ENCODE measurements around the gene DPY19L1.
"Not testable (repeated sequence)": the region's sequence is repeated elsewhere in the genome, so short reads cannot be mapped to it uniquely, and the experiment has no call there.

DPY19L1 gene

DNA sequence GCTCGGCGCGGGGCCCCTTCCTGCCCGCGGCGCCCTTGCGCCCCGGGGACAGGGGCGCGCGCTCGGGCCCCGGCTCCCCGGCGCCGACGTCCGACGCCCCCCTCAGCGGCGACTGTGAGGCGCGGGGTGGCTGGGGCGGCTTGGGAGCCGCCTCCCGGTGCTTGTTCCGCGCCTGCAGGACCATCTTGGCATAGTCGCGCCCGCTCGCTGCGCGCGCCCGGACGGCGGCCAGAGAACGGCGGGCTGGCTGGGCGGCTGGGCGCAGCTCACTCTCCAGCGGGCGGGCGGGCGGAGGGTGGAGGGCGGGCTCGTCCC is at the start of gene DPY19L1:
Gene DPY19L1, minus strand, starts transcription at position 275 of the 315 bp plus-strand sequence. Its CDS starts 91 bp downstream, at position 184.
- no peak for DNase-seq (ENCODE audit: low spot score)

DNA sequence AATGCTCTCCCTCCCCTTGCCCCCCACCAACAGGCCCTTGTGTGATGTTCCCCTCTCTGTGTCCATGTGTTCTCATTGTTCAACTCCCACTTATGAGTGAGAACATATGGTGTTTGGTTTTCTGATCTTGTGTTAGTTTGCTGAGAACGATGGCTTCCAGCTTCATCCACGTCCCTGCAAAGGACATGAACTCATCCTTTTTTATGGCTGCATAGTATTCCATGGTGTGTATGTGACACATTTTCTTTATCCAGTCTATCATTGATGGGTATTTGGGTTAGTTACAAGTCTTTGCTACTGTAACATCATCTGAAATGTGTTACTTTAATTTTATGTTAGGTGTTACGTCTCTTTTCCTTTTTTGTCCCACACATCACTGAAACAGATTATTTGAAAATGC is 42.2 kb upstream of the DPY19L1 start:
- not testable (repeated sequence) for DNase-seq (ENCODE audit: low spot score)

DNA sequence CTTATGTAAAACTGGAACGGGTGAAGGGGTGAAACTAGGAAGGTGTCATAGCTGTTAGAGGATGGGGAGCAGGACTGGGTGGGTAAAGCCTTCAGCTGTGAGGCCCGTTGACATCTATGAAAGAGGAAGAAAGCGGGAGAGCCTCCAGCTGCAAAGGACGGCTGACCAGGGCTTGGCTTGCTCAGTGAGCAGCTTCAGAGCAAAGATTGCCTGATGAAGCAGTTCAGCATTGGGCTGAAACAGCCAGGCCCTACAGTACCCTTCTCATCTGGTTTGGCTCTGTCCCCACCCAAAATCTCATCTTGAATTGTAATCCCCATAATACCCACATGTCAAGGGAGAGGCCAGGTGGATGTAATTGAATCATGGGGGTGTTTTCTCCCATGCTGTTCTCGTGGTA is 36.7 kb upstream of the DPY19L1 start:
- not testable (repeated sequence) for DNase-seq (ENCODE audit: low spot score)

DNA sequence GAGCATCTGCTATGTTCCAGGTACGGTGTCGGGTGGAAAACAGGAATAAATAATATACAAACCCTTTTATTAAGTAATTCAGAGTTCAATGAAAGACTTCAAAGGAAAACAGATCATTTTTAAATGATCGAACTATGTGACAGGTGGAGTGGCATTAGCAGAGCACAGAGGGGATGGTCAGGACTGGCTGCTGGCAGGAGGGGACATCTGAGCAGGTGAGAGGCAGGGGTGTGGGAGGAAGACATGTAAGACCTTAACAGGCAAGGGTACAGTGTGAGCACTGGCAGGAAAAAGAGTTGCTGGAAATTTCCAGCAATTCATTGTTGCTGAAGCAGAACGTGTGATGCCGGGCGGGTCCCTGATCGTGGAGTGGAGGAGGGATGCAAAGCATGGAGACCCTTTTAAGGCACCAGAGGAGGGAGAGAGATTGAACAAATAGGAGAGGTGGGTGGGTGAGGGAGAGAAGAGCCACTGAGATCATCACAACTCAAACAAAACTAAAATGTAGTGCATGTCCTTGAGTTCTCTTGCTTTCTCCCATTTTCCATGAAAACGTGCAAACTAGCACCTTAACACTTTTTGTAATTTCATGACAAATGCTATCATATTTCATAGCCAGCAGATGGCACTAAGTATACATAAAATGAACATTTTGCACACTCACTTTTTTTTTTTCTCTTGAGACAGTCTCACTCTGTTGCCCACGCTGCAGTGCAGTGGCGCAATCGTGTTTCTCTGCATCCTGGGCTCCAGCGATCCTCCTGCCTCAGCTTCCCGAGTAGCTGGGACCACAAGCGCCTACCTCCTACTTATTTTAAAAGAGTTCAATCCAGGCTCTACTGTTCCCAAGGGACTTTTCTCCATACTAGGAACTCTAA is 35.9 kb upstream of the DPY19L1 start:
- not testable (repeated sequence) for DNase-seq (ENCODE audit: low spot score)

DNA sequence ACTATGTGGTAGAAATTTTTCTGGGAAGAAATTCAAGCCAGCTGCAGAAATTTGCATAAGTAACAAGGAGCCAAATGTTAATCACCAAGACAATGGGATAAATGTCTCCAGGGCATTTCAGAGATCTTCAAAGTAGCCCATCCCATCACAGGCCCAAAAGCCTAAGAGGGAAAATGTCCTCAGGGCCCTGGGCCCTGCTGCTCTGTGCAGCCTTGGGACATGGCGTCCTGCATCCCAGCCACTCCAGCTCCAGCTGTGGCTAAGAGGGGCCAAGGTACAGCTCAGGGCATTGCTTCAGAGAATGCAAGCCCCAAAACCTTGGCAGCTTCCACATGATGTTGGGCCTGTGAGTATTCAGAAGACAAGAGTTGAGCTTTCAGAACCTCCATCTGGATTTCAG is 31.8 kb upstream of the DPY19L1 start:
- DNase-seq (ENCODE audit: low spot score) = not testable (repeated sequence)

DNA sequence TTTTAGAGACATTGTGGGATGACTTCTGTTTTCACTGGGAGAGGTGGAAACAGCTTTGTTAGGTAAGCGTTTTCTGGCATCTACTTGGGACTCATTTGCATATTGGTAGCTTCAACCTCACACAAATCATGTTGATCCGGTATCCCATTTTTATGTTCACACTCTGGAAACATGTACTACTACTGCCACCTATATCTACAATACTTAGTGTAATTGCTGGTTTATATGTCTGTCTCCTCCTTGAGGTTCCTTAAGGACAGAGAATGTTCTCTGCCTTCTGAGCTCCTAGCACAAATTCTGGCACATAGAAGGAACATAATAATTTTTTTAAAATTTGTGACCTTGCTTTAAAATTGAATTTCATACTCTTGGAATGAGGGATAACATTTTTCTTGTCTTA is 28.1 kb upstream of the DPY19L1 start:
- not testable (repeated sequence) for DNase-seq (ENCODE audit: low spot score)

DNA sequence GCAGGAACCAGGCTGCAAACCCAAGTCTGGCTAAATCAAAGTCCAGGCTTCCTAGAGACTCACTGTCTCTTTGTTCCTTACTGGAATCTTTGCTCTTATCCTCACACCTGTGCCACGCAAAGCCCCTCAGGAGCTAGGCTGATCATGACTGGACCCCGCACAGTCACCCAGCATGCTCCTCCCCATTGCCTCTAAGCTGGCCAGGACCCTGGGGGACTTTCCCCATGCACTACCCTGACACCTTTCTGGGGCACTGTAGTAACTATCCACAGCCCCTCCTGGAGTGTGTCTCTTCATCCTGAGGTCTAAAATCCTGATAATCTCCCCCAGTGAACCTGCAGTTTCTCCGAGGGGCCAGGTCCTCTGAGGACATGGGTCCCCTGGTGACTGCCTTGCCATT is 21.3 kb upstream of the DPY19L1 start:
- not testable (repeated sequence) for DNase-seq (ENCODE audit: low spot score)

DNA sequence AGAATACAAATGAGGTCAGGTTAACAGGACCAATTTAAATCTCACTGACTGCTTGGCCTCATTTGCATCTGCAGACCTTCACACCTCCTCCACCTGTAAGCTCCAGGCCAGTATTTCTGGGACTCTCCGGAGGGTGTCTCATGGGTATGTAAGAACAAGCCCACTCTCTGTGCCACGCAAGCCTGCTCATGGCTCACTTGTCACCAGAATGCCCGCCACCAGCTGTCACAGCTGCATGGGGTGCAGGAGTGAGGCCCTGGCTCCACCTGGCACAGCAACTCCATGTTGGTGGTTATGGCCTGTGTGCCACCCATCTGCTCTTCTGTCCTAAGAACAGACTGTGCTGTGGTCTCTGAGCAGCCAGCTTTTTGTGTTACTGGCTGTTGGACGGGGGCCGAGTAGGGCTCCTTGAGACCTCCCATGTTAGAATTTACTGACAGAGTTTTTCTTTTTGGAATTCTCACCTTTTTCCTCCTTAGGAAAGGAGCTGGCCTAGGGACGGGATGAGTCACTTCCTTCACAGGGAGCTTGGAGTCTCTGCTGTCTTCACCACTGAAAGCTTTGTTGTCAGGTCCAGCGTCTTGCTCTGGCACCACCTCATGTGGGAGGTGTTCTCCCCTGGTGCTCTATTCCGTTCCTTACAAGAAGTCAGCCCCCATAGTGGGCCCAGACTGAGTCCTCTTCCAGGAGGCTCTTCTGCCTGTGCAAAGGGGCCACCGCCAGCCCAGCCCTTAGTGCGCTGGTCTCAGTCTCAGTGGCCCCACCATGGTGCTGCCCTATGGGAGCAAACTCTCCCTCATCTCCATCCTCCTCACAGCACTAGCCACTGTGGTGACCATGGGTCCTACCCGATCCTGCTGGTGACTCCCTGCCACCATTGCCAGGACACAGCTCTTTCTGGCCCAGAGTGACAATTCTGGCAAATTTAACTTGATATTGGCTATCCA is 20.5 kb upstream of the DPY19L1 start:
- DNase-seq (ENCODE audit: low spot score) = not testable (repeated sequence)

DNA sequence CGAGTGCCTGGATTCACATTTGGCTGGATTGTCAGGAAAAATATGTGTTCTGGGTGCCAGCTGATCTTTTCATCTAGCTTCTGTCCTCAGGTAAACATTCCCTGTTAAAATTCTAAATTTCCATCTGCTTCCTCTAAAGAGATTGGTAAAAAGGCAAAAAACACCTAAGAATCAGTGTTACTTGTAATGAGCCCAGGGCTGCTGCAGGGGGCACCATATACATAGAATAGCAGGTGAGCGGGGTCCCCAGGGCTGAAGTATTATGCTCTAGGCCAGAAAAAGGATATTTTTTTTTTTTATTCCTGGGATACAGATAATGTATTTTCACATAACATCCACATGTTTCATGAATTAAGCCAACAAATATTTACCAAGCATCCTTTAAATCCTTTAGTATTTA is 18.4 kb upstream of the DPY19L1 start:
- not testable (repeated sequence) for DNase-seq (ENCODE audit: low spot score)

DNA sequence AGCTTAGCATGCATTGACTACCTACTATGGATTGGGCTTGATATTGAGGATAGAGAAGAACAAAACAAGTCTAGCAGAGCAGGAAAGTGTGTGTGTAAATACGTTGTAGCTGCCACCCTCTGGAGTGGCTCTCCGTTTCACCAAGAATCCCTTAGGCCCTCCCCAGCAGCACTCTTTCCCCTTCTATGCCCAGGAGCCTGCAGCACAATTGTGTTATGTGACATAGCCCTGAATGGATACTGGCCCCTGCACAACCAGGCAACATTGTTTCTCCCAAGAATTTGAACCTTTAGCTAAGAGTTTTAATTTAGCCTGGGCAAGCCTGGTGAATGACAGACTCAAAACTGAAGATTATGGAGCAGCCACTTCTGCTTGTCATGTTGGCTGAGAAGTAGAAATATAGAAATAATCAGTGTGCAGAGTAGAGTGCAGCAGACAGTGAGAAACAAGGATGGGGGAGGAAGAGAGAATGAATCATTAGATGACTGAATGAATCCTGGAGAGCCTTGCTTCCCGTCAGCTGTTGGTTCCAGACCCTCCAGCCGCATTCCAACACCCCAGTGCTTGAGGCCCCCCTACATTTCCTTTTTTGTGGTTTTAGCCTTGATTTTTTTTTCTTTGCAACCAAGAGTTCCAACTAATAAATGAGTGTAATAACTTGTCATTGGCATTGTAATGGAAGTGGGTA is 16.3 kb upstream of the DPY19L1 start:
- DNase-seq (ENCODE audit: low spot score) = not testable (repeated sequence)

DNA sequence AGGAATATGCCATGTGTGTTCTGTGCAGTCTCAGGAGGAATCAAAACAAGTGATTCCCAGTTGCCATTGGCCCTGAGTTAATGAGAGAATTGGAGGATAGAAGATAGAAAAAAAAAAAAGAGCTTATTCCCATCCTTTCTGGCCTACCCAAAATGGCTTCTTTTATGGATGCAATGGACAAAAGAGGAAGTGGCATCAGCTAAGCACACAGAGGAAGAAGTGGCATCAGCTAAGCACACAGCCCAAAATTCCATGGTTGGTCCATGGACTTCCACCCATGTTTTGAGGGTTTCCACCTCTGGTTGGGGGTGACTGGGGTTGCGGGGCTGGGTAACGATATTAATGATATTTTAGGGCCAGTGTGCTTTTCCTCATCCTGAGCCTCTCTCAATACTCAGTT is 11.1 kb upstream of the DPY19L1 start:
- not testable (repeated sequence) for DNase-seq (ENCODE audit: low spot score)

DNA sequence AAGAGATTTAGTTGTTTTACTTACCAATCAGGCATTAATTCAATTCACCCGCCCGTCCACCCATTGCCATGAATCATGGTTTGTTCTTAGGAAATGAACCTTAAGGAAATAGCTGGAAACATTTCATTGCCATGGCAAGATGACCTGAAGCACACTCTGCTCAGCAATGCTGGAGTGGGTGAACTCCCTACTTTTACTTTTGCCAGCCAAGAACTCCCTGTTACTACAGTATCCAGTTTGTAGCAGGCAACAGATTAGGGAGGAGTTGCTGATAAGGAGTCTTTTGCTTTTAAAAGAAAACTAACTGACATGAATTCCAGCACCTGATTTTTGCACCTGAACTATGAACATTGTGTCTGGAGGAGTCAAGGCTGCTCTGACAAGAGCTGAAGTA is 10.6 kb upstream of the DPY19L1 start:
- not testable (repeated sequence) for DNase-seq (ENCODE audit: low spot score)

DNA sequence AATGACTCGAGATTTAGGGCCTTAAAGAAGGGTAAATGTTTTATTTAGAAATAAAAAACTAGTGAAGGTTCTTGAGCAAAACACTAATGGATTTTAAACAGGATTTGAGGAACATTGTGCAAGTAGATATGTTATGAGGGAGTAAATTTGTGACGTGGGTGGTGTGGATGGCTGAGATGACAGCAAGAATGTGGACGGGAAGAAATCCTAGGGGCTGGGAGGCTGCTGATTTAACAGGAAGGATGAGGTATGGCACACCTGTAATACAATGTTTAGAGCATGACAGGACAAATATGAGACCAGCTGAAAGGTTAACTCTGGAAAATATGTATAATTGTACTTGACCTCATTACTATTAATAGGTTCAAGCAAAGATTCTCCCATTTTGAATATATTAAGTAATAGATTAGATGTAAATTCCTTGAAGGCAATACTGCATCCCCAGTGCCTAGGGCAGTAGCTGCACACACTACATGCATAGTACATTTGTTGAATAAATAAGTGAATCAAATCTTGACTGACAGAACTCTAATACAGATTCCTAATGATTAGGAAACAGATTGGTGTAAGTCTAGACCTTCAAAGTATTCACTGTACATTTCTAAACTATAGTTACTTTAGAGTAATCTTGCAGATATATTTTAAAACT is 10.1 kb upstream of the DPY19L1 start:
- not testable (repeated sequence) for DNase-seq (ENCODE audit: low spot score)

DNA sequence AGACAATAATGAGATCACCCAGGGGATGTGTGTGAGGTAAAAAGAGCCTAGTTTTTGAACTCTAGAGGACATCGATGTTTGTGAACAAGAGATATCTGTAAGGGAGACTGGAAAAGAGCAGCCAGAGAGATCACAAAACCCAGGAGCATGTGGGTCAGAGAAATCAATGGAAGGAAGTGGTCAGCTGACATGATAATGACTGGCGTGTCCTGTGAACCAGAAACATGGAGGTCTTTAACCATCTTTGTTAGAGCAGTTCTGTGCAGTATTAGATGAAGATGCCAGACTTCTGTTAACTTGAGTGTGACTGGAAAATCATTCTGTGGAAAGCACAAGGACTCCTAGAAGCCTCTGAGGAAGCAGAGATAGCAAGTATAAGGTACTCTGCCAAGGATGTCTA is 6.0 kb upstream of the DPY19L1 start:
- not testable (repeated sequence) for DNase-seq (ENCODE audit: low spot score)

DNA sequence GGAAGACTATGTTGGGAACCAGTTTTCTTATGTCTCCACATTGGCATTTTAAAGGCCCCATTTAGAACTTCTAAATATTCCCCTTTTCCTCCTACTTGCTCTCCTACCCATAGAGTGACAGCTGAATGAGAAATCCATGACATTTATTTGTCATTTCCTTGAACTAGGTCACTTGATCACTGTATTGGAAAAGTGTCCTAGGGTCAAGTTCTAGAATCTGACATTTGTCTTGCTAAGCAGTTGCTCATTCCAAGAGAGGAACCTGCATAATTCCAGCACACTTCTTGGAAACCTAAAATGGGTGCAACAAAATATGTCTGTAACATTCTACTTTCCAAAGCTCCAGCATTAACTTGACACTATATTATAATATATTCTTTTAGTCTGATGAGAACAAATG is 3.6 kb upstream of the DPY19L1 start:
- DNase-seq (ENCODE audit: low spot score) = no peak

DNA sequence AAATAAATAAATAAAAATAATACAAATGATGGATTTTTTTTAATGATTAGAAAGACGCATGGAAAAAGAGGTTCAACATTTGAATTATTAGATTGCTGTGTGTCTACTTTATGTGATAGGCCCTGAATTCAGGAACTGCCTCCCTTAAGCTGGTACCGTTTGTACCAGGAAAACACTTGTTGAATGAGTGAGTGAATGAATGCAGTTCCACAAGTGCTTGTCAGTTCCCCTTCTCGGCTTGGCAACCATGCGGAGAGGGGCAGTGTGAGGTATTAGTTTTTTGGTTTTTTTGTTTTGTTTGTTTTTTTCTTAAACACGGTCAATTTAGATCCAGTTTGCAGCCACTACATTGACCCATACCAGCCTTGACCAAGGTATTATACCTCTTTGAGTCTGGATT is 2.1 kb upstream of the DPY19L1 start:
- no peak for DNase-seq (ENCODE audit: low spot score)

DNA sequence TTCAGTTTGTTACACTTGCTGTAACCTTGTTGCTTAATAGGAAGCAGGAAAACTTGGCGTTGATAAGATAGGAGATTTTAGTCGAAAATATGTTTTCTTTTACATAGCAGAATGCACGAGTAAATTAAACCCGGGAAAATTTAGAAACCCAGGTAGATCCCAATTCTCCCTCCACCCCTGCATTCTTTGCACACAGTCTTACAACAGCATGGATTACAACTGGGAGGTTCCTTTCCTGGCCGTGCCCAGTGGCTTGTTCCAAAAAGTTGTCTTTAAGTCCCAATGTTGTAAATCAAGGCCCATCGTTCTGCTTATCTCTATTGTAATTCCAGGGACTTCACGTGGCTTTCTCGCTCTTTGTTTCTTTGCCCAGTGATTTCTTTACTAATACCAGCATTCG is 1.1 kb upstream of the DPY19L1 start:
- no peak for DNase-seq (ENCODE audit: low spot score)

DNA sequence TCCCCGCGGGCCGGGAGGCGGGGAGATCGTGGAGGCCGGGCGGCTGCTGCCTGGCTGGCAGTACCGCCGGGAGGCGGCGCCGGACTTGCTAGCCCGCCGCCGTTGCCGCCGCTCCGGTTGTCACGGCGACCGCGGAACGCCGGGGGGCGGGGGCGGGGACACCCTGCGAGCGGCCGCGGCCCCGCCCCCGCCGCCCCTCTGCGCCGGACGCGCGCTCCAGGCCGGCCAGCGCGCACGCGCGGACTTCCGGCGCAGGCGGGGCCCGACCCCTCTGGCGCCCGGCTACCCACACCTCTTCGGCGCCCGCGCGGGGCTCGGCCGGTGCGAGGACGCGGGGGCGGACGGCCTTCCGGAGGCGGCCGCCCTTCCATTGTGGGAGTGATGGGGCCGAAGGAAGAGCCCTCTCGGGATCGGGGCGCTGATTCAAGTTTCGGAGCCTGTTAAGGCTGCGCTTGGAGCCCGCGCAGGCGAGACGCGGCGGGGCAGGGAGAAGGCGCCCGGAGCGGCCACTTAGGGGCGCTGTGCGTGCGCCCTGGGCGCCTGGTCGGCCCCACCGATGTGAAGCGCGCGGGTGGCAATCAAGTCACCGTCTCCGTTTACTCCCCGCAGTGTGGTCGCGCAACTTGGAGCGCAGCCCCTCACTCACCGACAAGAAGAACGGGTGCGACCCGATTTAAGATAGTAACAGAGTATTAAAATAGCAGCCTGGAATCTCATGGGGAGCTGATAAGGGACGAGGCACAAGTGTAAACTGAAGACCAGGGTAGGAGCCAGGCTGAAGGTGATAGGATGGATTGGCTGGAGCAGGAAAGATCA is 449 bp upstream of the DPY19L1 start:
- DNase-seq (ENCODE audit: low spot score) = peak; percentile 80

DNA sequence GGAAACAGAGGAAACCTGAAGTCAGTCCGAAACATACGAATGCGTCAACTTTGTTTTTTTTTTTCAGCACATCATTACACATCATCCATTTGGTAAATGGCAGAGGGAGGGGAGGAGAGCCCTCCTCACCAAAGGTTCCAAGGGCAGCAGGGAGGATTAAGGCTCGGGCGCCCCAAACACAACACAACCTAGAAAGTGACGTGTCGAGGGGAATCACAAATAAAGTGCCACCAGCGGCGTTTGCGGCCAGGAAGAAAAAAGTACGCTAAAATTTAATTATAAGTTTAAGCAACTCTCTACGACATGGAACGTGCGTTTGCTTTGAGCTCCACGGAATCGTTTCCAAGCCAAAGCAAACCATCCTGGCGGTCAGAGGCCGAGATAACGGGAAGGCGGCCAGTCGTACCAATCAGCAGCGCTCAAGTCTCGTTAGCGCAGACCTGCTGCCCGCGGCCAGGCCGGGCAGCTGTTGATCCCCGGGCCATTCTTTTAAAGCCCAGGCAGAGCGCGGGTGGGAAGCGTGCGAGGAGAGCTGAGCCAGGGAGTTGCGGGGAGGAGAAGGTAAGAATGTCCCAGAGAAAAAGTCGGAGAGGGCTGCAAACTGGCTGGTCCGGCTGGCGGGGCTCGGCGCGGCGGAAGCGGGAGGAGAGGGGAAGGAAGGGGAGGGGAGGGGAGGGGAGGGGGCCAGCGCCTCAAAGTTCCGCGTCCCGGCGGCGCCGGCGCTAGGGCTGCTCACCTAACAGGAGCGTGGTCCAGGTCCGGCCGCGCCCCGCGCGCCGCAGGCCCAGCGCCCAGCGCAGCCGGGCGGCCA is 719 bp downstream of the DPY19L1 start:
- DNase-seq (ENCODE audit: low spot score) = peak; percentile 31

DNA sequence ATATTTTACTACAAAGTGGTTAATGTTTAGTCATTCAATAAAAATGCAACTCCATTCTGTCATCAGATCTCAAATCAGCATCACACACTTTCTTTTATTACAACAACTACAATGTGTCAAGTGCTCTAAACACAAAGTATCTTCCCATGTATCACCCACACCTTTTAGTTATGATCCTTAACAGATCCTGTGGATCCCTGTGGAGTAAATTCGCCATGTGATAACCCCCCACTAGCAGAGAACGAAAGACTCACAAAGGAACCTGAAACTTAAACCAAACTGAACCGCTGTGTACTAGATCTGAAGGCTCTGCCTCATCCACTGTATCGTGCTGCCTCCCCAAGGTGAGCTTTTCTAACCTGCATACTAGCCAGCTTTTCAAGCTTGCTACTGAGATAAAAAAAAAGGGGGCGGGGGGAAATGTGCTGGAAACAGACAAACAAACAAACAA is 1.7 kb downstream of the DPY19L1 start:
- no peak for DNase-seq (ENCODE audit: low spot score)

Measured in hematopoietic multipotent progenitor cell treated with erythropoietin and hydrocortisone succinate and interleukin-3 and kit ligand, for 17 days (in vitro differentiated cells).